Measurements from ENCODE around the gene RACK1.
"Not testable (repeated sequence)": the region's sequence is repeated elsewhere in the genome, so short reads cannot be mapped to it uniquely, and the experiment has no call there.

The RACK1 gene

GRCh38 chr5:181281077-181281983 is 37.6 kb upstream of the RACK1 start:
- TF ChIP-seq EZH2 (IDR thresholded peaks at IDR 0.05; ENCODE audit: borderline replicate concordance, low read length), result no peak
- peak overlapping the region; percentile 63 for H3K4me3 ChIP-seq (ENCODE audit: low read depth, low read length, poor library complexity, severe bottlenecking)
- no peaks in the 10 kb centered on the region for H3K4me1 ChIP-seq (ENCODE audit: insufficient read depth, low read length, severe bottlenecking)
- H3K4me2 ChIP-seq (ENCODE audit: low read length), result peak overlapping the region; percentile 61
- no peaks in the 10 kb centered on the region for H3K9me3 ChIP-seq (ENCODE audit: low read length)
- H3K9me2 ChIP-seq (ENCODE audit: low read depth, low read length), result no peaks in the 10 kb centered on the region
- no peaks in the 10 kb centered on the region for H4K20me1 ChIP-seq (ENCODE audit: insufficient read depth, low read length)
- H2AFZ ChIP-seq (ENCODE audit: low read length), result no peak overlapping the region
- peak overlapping the region; percentile 62; the same call in 1 of the 2 replicates for H3K9ac ChIP-seq (ENCODE audit: low read length)
- no peaks in the 10 kb centered on the region for H3K36me3 ChIP-seq (ENCODE audit: insufficient read depth, low read length)
- H3K27ac ChIP-seq (ENCODE audit: low read depth, low read length, poor library complexity, severe bottlenecking), result peak overlapping the region; percentile 52
- H3K79me2 ChIP-seq (ENCODE audit: insufficient read depth, low read length), result no peaks in the 10 kb centered on the region
- no peaks in the 10 kb centered on the region; the same call in 1 of the 2 replicates for H3K27me3 ChIP-seq (ENCODE audit: insufficient read depth, low read length)
- H3F3A ChIP-seq (ENCODE audit: insufficient read depth, low read length), result no peaks in the 10 kb centered on the region

GRCh38 chr5:181280251-181280762 is 36.6 kb upstream of the RACK1 start:
- Histone ChIP-seq H3K27me3 (ENCODE audit: insufficient read depth, low read length) (no peaks in the 10 kb centered on the region; the same call in 1 of the 2 replicates), H3F3A (ENCODE audit: insufficient read depth, low read length) (no peaks in the 10 kb centered on the region), H3K4me1 (ENCODE audit: insufficient read depth, low read length, severe bottlenecking) (no peaks in the 10 kb centered on the region), H3K79me2 (ENCODE audit: insufficient read depth, low read length) (no peaks in the 10 kb centered on the region), H3K27ac (ENCODE audit: low read depth, low read length, poor library complexity, severe bottlenecking) (no peak overlapping the region), H3K4me2 (ENCODE audit: low read length) (peak overlapping the region; percentile 61; the same call in 1 of the 2 replicates), H3K9me3 (ENCODE audit: low read length) (no peaks in the 10 kb centered on the region), H3K9me2 (ENCODE audit: low read depth, low read length) (no peaks in the 10 kb centered on the region), H2AFZ (ENCODE audit: low read length) (no peak overlapping the region), H3K36me3 (ENCODE audit: insufficient read depth, low read length) (no peaks in the 10 kb centered on the region), H3K9ac (ENCODE audit: low read length) (no peak overlapping the region; the same call in 1 of the 2 replicates), H4K20me1 (ENCODE audit: insufficient read depth, low read length) (no peaks in the 10 kb centered on the region), H3K4me3 (ENCODE audit: low read depth, low read length, poor library complexity, severe bottlenecking) (peak overlapping the region; percentile 63)
- TF ChIP-seq CTCF (IDR thresholded peaks at IDR 0.05; ENCODE audit: low read length) (no peak), EZH2 (IDR thresholded peaks at IDR 0.05; ENCODE audit: borderline replicate concordance, low read length) (no peak)

GRCh38 chr5:181273433-181273744 is 29.7 kb upstream of the RACK1 start:
- not testable (repeated sequence) for H3K27ac ChIP-seq (ENCODE audit: low read depth, low read length, poor library complexity, severe bottlenecking); H3K4me1 ChIP-seq (ENCODE audit: insufficient read depth, low read length, severe bottlenecking); H3K4me2 ChIP-seq (ENCODE audit: low read length); H2AFZ ChIP-seq (ENCODE audit: low read length); H3K36me3 ChIP-seq (ENCODE audit: insufficient read depth, low read length); H3K9ac ChIP-seq (ENCODE audit: low read length); H4K20me1 ChIP-seq (ENCODE audit: insufficient read depth, low read length); H3K9me2 ChIP-seq (ENCODE audit: low read depth, low read length); H3F3A ChIP-seq (ENCODE audit: insufficient read depth, low read length); H3K4me3 ChIP-seq (ENCODE audit: low read depth, low read length, poor library complexity, severe bottlenecking); H3K79me2 ChIP-seq (ENCODE audit: insufficient read depth, low read length); H3K27me3 ChIP-seq (ENCODE audit: insufficient read depth, low read length); H3K9me3 ChIP-seq (ENCODE audit: low read length)

GRCh38 chr5:181271081-181271480 is 27.4 kb upstream of the RACK1 start:
- Histone ChIP-seq H3K9me3 (ENCODE audit: low read length) (no peaks in the 10 kb centered on the region), H3K4me1 (ENCODE audit: insufficient read depth, low read length, severe bottlenecking) (no peaks in the 10 kb centered on the region), H3K9me2 (ENCODE audit: low read depth, low read length) (no peaks in the 10 kb centered on the region), H3K27ac (ENCODE audit: low read depth, low read length, poor library complexity, severe bottlenecking) (no peak overlapping the region), H3K27me3 (ENCODE audit: insufficient read depth, low read length) (no peaks in the 10 kb centered on the region), H3F3A (ENCODE audit: insufficient read depth, low read length) (no peaks in the 10 kb centered on the region), H2AFZ (ENCODE audit: low read length) (no peak overlapping the region), H3K4me3 (ENCODE audit: low read depth, low read length, poor library complexity, severe bottlenecking) (no peak overlapping the region), H3K79me2 (ENCODE audit: insufficient read depth, low read length) (no peaks in the 10 kb centered on the region), H3K9ac (ENCODE audit: low read length) (no peak overlapping the region), H3K36me3 (ENCODE audit: insufficient read depth, low read length) (no peaks in the 10 kb centered on the region), H4K20me1 (ENCODE audit: insufficient read depth, low read length) (no peaks in the 10 kb centered on the region), H3K4me2 (ENCODE audit: low read length) (no peak overlapping the region)
- no peak for TF ChIP-seq CTCF (IDR thresholded peaks at IDR 0.05; ENCODE audit: low read length)
- TF ChIP-seq EZH2 (IDR thresholded peaks at IDR 0.05; ENCODE audit: borderline replicate concordance, low read length), result no peak

- not testable (repeated sequence) for H3K27ac ChIP-seq (ENCODE audit: low read depth, low read length, poor library complexity, severe bottlenecking); H3K4me3 ChIP-seq (ENCODE audit: low read depth, low read length, poor library complexity, severe bottlenecking); H3K79me2 ChIP-seq (ENCODE audit: insufficient read depth, low read length)
These were observed 24.2 kb upstream of the RACK1 start for GRCh38 chr5:181267907-181268306.

More at GRCh38 chr5:181267907-181268306, 24.2 kb upstream of the RACK1 start:
- H3K36me3 ChIP-seq (ENCODE audit: insufficient read depth, low read length); H3K4me1 ChIP-seq (ENCODE audit: insufficient read depth, low read length, severe bottlenecking); H4K20me1 ChIP-seq (ENCODE audit: insufficient read depth, low read length); H2AFZ ChIP-seq (ENCODE audit: low read length); H3K9me2 ChIP-seq (ENCODE audit: low read depth, low read length); H3K9ac ChIP-seq (ENCODE audit: low read length); H3K4me2 ChIP-seq (ENCODE audit: low read length); H3K9me3 ChIP-seq (ENCODE audit: low read length); H3K27me3 ChIP-seq (ENCODE audit: insufficient read depth, low read length); H3F3A ChIP-seq (ENCODE audit: insufficient read depth, low read length): not testable (repeated sequence)

Data from OCI-LY1 (cell line).